GM19438 (cell line): Measurements from ENCODE around the gene TUBA8.
"Not testable (repeated sequence)": the region's sequence is repeated elsewhere in the genome, so short reads cannot be mapped to it uniquely, and the experiment has no call there.

Experiments
- ATAC-seq: cut with Tn5 transposase; IDR thresholded peaks from one replicate; pipeline ENCODE4 v1.9.1; 2021; ENCODE audit warnings: low read depth; ENCODE audit not compliant: unreplicated experiment

The TUBA8 gene

DNA sequence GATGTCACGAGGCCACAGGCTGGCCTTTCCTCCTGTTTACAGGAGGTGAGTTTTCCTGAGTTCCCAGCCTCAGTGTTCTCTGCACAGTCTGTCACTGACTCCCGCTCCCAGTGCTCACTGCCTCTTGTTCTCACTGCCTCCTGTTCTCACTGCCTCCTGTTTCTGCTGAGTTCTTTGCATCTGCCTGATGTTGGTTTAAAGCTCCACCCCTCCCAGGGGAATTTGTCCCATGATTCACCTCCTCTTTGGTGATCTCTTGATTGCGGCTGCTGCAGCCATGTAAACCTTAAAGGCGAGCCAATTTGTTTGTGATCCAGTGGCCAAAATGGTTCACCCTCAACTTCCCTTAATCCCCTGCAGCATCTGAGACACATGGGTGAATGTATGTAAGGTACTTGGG is 6.0 kb upstream of the TUBA8 start:
- no peak for ATAC-seq

GRCh38 chr22:18105981-18106380 is 4.6 kb upstream of the TUBA8 start:
- not testable (repeated sequence) for ATAC-seq

- not testable (repeated sequence) for ATAC-seq
These were observed 3.9 kb upstream of the TUBA8 start for GRCh38 chr22:18106550-18107341.

DNA sequence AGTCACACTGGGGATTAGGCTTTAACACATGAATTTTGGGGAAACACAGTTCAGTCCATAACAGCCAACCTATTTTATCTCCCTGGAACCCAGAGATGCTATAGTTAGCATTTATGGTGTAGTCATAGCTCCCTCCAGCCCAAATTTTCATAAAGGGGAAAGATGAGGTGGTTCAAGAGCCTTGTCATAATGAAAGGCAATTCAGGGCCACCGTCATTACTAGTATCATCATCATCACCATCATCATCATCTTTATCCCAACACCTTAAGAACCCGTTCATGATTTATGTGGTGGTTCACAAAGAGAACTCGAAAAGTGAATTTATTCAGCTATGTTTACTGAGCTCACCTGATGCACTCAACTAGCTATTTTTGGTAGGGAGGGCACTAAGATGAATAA is 2.4 kb upstream of the TUBA8 start:
- ATAC-seq = no peak

- no peak for ATAC-seq
These were observed 1.0 kb upstream of the TUBA8 start for GRCh38 chr22:18109410-18110193.

DNA sequence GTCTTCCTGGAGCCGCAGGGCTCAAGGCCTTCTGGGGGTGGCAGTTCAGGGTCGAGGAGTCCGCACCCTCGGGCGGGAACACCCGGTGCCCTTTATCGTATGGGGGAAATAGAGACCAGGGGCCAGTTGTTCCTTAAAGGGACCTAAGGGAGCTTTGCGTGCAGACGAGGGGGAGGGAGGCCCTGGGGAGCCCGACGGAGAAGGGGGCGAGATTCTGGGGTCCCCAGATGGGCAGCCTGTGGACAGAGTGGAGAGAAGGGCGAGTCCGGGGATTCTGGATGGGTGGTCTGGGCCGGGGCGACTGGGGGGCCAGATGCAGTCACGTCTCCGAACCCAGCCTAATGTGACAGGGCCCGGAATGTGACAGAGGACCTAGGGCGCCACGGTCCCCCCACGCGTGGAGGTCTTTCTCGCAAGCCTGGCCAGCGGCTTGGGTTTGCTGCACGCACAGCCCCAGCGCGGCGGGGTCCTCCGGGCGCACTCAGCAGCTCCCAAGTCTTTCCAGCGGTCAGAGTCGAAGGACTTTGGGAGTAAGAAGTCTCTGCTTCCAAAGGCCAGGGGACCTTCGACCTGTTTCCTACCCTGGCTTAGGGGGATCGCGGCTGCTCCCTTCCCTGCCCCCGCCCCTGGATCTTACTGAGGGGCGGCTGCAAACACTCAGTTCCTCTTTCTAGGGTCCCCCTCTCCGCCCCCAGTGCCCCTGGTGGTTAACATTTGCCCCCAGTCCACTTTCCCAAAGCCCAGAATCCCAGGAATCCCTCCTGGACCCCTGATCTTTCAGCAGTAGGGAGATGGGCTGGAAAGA is 547 bp downstream of the TUBA8 start:
- ATAC-seq = no peak

DNA sequence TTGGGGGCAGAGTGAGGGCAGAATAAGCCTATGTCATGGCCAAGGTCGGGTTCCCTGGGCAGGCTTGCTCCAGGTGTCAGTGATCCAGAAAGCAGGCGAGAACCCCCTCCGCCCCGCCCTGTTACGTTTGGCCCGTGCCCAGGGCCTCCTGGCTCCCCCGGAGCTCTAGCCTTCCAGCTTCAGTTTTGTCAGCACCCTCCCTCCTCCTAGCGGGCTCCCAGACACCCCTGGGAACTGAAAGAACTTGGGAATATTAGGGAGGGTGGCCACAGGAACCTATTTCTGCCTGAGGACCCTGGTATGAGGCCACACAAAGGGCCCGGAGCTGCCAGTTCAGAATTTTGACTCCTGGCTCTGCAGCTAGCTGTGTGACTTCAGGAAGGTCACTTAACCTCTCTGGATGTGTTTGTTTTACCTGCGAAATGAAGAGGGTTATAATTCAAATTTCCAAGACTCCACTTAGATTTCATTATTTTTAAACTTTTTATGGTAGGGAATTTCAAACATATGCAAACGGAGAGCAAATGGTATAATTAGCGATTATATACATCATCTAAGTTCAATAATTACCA is 1.2 kb downstream of the TUBA8 start:
- no peak for ATAC-seq

DNA sequence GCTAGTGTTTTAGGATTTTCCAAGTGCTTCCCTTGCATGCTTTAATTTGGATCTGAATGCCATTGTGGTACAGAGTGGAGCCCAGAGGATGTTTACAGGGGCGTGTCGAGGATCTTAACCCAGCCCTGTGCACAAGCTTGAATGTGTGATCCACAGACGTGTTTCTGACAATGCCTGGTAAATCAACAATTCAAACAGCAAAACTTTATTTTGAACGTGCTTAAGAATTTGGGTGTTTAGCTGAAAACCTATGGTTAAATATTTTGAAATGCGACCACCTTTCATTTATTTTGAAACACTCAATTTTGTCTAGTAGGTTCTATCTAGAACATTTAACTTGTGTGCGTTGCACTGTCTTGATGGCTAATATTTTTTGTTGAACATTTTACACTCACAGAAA is 1.8 kb downstream of the TUBA8 start:
- no peak for ATAC-seq

- no peak for ATAC-seq
These were observed 3.2 kb downstream of the TUBA8 start for GRCh38 chr22:18113680-18114394.

DNA sequence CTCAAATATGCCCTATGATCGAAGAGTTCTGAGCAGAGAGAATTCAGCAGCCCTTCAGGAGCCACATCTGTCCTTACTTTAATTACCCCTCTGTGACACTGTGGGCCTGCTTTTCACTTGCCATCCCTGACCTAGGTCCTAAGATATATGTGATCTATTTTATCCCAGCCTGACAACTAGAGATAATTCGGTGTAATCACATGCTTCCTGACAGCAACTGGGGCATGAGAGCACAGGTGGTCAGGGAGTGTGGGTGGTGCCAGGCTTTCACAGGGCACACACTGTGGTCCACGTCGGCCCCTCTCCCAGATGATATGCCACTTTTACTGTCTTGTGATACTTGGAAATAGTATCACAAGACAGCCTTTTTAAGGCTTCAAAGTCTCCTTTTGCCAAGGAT is 3.9 kb downstream of the TUBA8 start:
- no peak for ATAC-seq

GRCh38 chr22:18114976-18115652 is 4.5 kb downstream of the TUBA8 start:
- no peak for ATAC-seq

- ATAC-seq = no peak
These were observed 5.3 kb downstream of the TUBA8 start for GRCh38 chr22:18115906-18116371.

- ATAC-seq = no peak
These were observed 6.0 kb downstream of the TUBA8 start for GRCh38 chr22:18116634-18117033.

DNA sequence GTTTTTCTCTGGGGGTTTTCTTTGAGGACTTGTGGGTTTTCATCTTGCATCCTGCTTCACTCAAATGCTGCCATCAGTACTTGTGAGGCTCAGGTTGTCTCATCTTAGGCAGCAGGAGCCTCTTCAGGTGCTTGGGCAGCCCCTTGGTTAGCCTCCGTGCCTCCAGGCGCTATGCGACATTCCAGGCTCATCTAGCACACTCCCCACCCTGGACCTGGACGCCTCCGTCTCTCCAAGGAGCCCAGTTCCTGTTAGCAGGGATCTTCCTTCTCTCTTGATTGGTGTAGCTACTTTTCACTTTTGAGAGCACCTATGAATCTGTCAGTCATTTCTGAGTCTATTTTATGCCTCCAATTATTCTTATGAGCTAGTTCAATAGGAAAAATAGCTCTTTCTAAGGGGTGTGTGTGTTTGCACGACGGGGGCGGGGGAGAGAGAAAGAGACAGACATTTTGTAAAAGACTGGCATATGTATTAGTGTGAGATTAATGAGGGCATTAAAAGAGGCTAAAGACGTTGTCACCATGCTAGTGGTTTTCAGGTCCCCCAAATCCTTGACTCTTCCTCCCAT is 7.8 kb downstream of the TUBA8 start:
- ATAC-seq = no peak

DNA sequence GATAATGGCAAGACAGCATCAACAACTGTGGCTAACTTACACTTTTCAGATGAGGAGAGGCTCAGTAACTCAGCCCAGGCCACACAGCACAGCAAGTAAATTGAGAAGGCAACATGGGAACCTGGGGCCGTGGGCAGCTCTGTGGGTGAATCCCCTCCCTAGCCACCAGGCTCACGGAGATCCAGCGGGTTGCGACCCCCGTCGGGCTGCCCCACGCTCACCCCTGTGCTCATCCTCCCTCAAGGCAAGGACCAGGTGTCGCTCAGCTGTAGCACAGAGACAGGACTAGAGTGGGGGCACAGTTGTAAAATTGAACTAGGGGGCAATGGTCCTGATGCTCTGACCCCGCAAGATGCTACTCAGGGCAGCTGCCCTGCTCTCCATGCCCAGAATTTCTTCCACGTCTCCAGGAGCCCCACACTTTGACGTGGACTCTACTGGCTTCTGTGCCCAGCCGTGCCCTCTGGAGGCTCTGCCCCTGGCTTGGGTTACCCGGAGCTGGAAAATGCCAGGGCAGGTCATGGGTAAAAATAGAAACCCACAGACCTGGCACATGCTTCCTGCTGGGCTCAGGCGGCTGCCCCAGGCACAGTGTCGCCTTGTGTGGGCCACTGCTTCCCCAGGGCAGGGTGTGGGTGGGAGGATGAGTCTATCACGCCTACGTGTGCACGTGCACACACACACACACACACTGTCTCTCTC is 9.0 kb downstream of the TUBA8 start:
- no peak for ATAC-seq

GRCh38 chr22:18120857-18121256 is 10.2 kb downstream of the TUBA8 start:
- no peak for ATAC-seq

DNA sequence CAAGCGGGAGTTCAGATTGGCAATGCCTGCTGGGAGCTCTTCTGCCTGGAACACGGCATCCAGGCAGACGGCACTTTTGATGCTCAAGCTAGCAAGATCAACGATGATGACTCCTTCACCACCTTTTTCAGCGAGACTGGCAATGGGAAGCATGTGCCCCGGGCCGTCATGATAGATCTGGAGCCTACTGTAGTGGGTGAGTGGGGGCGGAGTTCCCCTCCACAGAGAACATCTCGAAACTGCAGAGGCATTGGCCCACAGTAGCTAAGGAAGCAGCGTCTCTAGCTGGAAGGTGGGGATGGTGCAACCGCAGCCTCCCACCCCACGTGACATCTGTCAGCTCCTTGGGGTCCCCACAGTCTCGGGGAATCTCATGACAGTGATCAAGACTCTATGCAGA is 10.9 kb downstream of the TUBA8 start:
- ATAC-seq = no peak

DNA sequence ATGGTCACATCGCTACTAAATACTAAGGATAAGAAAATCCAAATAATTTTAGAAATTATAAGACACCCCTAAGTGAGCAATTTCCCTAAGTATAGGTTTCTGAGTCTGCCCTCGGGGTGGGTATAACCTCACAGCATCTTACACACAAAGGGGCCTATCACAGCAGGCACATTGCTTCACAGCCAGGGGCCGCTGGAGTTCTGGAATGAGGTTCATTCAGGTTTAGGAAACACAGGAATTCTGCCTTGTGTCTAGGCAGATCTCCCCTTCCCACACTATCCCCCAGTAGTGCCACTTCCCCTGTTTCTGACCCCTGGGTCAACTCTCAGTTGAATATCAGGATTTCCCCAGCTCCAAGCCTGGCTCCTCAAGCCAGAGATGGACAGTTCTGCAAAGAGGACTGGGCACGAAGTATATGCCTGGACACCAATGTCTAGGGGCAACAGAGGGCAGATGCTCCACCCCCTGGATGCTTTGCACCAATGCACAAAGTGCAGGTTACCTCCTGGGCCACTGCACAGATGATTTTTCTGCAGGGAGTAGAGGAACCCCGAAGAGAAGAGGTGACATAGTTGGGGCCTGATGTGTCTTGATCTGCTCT is 11.4 kb downstream of the TUBA8 start:
- ATAC-seq = no peak
